ENCODE results near the gene CNP.
"Not testable (repeated sequence)": the region's sequence is repeated elsewhere in the genome, so short reads cannot be mapped to it uniquely, and the experiment has no call there.

CNP gene

DNA sequence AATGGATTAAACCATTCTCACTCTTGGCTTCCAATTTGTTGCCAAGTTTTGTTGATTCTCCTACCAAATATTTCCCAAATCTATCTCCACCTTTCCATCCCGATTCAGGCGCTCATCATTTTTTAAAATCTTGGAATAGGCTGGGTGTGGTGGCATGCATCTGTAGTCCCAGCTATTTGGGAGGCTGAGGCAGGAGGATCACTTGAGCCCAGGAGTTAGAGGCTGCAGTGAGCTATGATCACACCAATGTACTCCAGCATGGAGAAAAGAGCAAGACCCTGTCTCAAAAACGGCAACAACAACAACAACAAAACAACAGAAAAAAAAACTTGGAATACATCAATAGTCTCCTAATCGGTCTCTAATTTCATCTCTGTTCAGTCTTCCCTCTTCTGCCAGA is 52.4 kb downstream of the CNP start:
- Histone ChIP-seq H3K27me3 (ENCODE audit: control insufficient read depth, insufficient read depth, low read length) (no peaks in the 10 kb centered on the region), H3K36me3 (ENCODE audit: control insufficient read depth, insufficient read depth, low read length) (peaks cover 8% of the 10 kb centered on the region), H3K9me3 (ENCODE audit: control insufficient read depth, low read length) (no peaks in the 10 kb centered on the region), H3K4me3 (ENCODE audit: low read length) (no peak overlapping the region), H3K9ac (ENCODE audit: low read length) (no peak overlapping the region), H3K4me1 (ENCODE audit: control insufficient read depth, insufficient read depth, low read length) (peaks cover 28% of the 10 kb centered on the region)

DNA sequence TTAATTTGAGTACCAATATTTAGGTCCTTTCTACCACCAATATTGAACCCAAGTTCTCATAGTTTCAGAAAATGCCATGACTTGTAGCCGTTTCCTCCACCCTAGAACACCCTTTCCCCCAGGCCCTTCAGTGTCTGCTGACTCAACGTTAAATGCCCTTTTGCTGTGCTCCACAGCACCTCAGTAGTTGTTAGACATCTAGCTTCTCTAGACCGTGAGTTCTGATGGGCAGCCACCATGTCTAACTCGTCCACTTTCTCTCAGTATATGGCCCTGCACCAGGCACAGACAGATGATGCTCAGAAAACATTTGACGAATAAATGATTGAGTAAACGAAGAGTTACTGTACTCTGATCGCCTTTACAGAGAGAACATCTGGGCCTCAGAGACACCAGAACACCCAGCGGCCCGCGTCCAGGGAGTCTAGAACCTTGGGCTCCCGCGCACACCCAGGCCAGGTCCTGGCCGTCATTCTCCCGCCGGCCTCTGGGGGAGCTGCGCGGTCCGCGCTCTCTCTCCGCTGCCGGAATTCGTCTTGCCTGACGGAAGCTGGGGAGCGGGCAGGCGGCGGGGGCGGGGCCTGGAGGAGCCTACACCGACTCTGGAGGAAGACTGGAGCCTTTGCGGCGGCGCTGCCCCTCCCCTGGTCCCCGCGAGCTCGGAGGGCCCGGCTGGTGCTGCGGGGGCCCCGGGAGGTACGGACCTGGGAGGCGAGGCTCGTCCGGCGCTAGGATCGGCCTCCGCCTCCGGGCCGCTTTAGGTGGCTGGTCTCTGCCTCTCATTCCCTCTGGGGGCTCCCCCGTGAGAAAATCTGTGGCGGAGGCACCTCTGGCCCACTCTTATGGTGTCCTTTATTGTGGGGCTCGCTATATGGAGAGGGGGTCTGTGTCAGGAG is 53.2 kb downstream of the CNP start, which contains the start of gene NKIRAS2:
NKIRAS2 (plus strand) TSS at position 582 of the 896 bp plus-strand sequence. CDS start 1,488 bp downstream, outside the sequence.
- peaks cover 36% of the 10 kb centered on the region for H3K4me1 ChIP-seq (ENCODE audit: control insufficient read depth, insufficient read depth, low read length)
- H3K36me3 ChIP-seq (ENCODE audit: control insufficient read depth, insufficient read depth, low read length), result peaks cover 8% of the 10 kb centered on the region
- H3K9me3 ChIP-seq (ENCODE audit: control insufficient read depth, low read length), result no peaks in the 10 kb centered on the region
- H3K9ac ChIP-seq (ENCODE audit: low read length), result peak within 1 kb of the TSS; percentile 96
- H3K4me3 ChIP-seq (ENCODE audit: low read length), result peak within 1 kb of the TSS; percentile 82
- H3K27me3 ChIP-seq (ENCODE audit: control insufficient read depth, insufficient read depth, low read length), result no peaks in the 10 kb centered on the region

DNA sequence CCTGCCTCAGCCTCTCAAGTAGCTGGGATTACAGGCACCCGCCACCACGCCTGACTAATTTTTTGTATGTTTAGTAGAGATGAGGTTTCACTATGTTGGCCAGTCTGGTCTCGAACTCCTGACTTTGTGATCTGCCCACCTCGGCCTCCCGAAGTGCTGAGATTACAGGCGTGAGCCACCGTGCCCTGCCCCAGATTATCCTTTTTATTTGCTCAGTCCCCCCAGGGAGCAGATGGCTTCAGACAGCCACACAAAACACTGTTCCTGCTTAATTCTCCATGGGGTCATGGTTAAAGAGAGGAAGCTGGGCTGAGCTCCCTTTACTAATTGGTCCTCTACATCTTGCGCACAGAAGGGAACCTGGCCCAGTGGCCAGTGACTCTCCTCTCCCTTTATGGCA is 54.2 kb downstream of the CNP start:
- not testable (repeated sequence) for H3K27me3 ChIP-seq (ENCODE audit: control insufficient read depth, insufficient read depth, low read length); H3K36me3 ChIP-seq (ENCODE audit: control insufficient read depth, insufficient read depth, low read length); H3K9me3 ChIP-seq (ENCODE audit: control insufficient read depth, low read length)
- Histone ChIP-seq H3K4me1 (ENCODE audit: control insufficient read depth, insufficient read depth, low read length) (peaks cover 43% of the 10 kb centered on the region), H3K4me3 (ENCODE audit: low read length) (peak overlapping the region; percentile 82), H3K9ac (ENCODE audit: low read length) (peak overlapping the region; percentile 96)

DNA sequence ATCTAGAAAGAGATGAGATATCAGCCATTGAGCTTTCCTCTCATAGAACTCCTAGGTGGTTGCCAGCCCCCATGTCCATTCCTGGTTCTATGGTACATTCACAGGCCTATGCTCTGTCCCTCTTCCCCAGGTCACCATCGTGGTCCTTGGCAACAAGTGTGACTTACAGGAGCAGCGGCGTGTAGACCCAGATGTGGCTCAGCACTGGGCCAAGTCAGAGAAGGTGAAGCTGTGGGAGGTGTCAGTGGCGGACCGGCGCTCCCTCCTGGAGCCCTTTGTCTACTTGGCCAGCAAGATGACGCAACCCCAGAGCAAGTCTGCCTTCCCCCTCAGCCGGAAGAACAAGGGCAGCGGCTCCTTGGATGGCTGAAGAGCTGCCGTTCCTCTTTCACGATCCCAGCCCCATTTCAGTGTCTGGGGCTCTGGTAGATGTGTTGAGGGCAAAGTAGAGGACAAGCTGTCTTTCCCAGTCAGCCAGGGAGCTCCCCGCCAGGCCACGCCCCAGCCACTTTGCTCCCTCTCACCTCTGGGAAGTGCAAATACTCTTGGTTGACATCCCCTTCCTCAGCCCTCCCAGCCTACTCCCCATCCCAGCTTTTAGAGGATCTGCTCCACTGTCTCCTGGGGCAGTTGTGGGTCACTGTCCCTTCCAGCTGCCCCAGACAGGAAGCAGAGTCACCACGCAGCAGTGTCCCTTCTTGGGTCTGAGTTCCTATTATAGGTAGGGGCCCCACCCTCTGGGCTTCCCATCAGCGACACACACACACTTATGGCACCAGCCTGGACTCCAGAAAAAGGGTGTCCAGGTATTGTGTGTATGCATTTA is 57.1 kb downstream of the CNP start:
- H3K36me3 ChIP-seq (ENCODE audit: control insufficient read depth, insufficient read depth, low read length), result peaks cover 8% of the 10 kb centered on the region
- H3K27me3 ChIP-seq (ENCODE audit: control insufficient read depth, insufficient read depth, low read length), result peaks cover 9% of the 10 kb centered on the region
- H3K9ac ChIP-seq (ENCODE audit: low read length), result peak overlapping the region; percentile 5
- H3K4me3 ChIP-seq (ENCODE audit: low read length), result no peak overlapping the region
- H3K9me3 ChIP-seq (ENCODE audit: control insufficient read depth, low read length), result no peaks in the 10 kb centered on the region
- peaks cover 28% of the 10 kb centered on the region for H3K4me1 ChIP-seq (ENCODE audit: control insufficient read depth, insufficient read depth, low read length)

DNA sequence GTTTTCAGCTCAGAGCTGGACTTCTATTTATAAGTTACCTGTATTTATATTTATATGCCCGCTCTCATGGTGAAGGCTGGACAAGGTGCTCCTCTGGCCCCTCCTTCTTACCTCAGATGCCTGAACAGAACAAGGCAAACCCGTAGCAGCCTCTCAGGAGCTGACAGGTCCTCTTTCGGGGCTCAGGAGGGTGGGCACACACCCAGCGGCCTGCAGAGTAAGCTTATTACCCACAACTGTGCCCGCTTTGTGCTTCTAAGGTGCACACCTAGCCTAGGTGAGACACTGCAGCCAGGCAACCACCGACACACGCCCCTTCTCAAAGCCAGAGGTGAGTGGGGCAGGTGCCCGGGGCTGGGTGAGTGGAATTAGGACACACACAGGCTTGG is 58.6 kb downstream of the CNP start:
- peaks cover 25% of the 10 kb centered on the region for H3K4me1 ChIP-seq (ENCODE audit: control insufficient read depth, insufficient read depth, low read length)
- peak overlapping the region; percentile 32 for H3K9ac ChIP-seq (ENCODE audit: low read length)
- peaks cover 9% of the 10 kb centered on the region for H3K27me3 ChIP-seq (ENCODE audit: control insufficient read depth, insufficient read depth, low read length)
- H3K9me3 ChIP-seq (ENCODE audit: control insufficient read depth, low read length), result no peaks in the 10 kb centered on the region
- no peak overlapping the region for H3K4me3 ChIP-seq (ENCODE audit: low read length)
- H3K36me3 ChIP-seq (ENCODE audit: control insufficient read depth, insufficient read depth, low read length), result peaks cover 8% of the 10 kb centered on the region

DNA sequence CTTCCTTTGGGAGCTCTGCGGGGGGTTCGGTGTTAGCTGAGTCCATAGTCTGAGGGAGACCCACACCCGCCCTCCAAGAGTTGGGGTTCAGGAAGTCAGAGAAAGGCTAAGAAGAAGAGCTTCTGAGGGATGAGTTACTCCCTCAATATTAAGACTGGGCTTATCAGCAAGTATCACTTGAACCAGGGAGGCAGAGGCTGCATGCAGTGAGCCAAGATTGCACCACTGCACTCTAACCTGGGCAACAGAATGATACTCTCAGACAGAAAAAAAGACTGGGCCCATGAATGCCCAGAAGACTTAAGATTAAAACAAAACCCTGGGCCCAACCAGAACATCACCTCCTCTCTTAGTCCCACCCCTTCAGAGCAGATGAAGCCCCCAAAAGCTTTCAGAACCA is 59.3 kb downstream of the CNP start:
- H3K36me3 ChIP-seq (ENCODE audit: control insufficient read depth, insufficient read depth, low read length), result peaks cover 8% of the 10 kb centered on the region
- peaks cover 9% of the 10 kb centered on the region for H3K27me3 ChIP-seq (ENCODE audit: control insufficient read depth, insufficient read depth, low read length)
- H3K9ac ChIP-seq (ENCODE audit: low read length), result no peak overlapping the region
- peaks cover 21% of the 10 kb centered on the region for H3K4me1 ChIP-seq (ENCODE audit: control insufficient read depth, insufficient read depth, low read length)
- H3K4me3 ChIP-seq (ENCODE audit: low read length), result no peak overlapping the region
- no peaks in the 10 kb centered on the region for H3K9me3 ChIP-seq (ENCODE audit: control insufficient read depth, low read length)

DNA sequence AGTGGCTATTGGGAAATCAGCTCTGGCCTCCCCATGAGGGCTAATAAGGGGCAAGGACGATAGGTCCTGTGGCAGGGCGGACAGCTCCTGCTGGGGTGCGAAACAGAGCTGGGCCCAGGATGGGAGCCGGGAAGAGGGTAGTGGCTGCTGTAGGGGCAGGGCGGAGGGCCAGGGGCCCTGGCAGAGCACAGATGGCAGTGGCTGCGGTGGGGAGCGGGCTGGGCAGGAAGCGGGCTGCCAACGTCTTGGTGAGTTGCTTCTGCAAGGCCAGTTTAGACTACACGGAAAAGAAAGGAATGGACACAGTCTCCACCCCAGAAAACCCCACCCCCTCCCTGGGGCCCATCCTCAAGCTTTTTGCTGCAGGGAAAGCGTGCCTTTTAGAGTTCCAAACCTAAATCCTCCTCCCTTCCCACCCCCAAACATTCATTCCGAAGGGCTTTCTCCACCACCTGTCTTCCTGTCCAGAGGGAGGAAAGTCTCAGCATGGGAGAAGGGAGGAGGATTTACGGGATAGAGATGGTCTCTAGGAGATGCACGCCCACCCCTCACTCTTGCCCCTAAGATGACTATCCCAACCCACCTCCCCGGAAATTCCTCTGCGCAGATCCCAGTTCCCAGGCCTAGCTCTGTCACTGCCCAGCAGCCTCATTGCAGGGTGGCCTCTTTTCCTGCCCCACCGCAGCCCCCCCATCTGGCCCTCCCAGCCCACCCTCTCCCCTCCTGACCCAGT is 60.4 kb downstream of the CNP start:
- no peak overlapping the region for H3K4me3 ChIP-seq (ENCODE audit: low read length)
- peaks cover 17% of the 10 kb centered on the region for H3K4me1 ChIP-seq (ENCODE audit: control insufficient read depth, insufficient read depth, low read length)
- H3K9me3 ChIP-seq (ENCODE audit: control insufficient read depth, low read length), result no peaks in the 10 kb centered on the region
- H3K36me3 ChIP-seq (ENCODE audit: control insufficient read depth, insufficient read depth, low read length), result peaks cover 8% of the 10 kb centered on the region
- peaks cover 9% of the 10 kb centered on the region for H3K27me3 ChIP-seq (ENCODE audit: control insufficient read depth, insufficient read depth, low read length)
- no peak overlapping the region for H3K9ac ChIP-seq (ENCODE audit: low read length)

All from mucosa of stomach (tissue), 1 donor.